A673 (cell line): ENCODE measurements around the gene PPP2R5C.

ENCODE experiments used
- EZH2 ChIP-seq: fragments of 200-600 bp; sonication (generic); IDR thresholded peaks from 2 replicates; pipeline ENCODE4 v1.6.1; 2017; ENCODE audit warnings: borderline replicate concordance, low read depth, mild to moderate bottlenecking, mixed read lengths, antibody characterized with exemption, low read length; ENCODE audit not compliant: poor library complexity, severe bottlenecking
- TF ChIP-seq, protein P1 (sequence below): fragments of 300-800, 200-600 bp; sonication (generic); conservative IDR thresholded peaks from 2 replicates; pipeline ENCODE4 v1.5.1; 2017; ENCODE audit warnings: low read depth, mild to moderate bottlenecking, antibody characterized with exemption, low read length, moderate library complexity, mixed read lengths

- TF ChIP-seq, protein P1, sequence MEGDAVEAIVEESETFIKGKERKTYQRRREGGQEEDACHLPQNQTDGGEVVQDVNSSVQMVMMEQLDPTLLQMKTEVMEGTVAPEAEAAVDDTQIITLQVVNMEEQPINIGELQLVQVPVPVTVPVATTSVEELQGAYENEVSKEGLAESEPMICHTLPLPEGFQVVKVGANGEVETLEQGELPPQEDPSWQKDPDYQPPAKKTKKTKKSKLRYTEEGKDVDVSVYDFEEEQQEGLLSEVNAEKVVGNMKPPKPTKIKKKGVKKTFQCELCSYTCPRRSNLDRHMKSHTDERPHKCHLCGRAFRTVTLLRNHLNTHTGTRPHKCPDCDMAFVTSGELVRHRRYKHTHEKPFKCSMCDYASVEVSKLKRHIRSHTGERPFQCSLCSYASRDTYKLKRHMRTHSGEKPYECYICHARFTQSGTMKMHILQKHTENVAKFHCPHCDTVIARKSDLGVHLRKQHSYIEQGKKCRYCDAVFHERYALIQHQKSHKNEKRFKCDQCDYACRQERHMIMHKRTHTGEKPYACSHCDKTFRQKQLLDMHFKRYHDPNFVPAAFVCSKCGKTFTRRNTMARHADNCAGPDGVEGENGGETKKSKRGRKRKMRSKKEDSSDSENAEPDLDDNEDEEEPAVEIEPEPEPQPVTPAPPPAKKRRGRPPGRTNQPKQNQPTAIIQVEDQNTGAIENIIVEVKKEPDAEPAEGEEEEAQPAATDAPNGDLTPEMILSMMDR: no peak
- no peak for TF ChIP-seq EZH2
Observed at GRCh38 chr14:101963656-101964296, 202.3 kb downstream of the PPP2R5C start.
